ENCODE results near the gene OPTN. TPM values are rescaled to one million over a fixed set of nuclear protein-coding genes. Genes with fewer than 3 reads are reported as not detected.

Gene OPTN
- total RNA-seq, 1 donor from 2014 or later: 151 TPM

DNA sequence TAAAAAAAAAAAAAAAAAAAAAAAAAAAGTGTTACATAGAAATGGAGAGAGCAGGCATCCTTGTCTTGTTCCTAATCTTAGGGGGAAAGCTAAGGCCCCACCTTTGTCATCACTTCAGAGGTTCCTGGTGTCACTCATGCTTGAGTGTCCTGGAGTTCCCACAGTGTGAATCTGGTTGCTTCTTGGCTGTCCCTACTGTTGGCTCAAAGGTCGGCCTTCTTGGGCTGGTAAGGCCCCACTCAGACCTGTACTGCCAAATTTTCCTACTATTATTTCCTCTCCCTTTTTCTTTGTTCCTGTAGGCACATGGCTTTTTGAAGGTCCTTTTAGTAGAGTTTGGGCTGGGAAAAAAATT is 21.5 kb downstream of the OPTN start:
- H3K27ac Mint-ChIP-seq (ENCODE audit: unreplicated experiment): no peak overlapping the region
- H3K4me3 Mint-ChIP-seq (ENCODE audit: unreplicated experiment): no peak overlapping the region
- peaks cover 67% of the 10 kb centered on the region for H3K36me3 Mint-ChIP-seq (ENCODE audit: low read depth)

DNA sequence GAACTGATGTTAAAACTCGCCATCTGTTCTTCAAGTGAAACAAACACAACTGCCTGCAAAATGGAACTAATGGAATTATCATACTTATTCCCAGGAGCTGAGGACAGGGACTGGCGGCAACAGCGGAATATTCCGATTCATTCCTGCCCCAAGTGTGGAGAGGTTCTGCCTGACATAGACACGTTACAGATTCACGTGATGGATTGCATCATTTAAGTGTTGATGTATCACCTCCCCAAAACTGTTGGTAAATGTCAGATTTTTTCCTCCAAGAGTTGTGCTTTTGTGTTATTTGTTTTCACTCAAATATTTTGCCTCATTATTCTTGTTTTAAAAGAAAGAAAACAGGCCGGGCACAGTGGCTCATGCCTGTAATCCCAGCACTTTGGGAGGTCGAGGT is 36.7 kb downstream of the OPTN start:
- no peaks in the 10 kb centered on the region for H3K27me3 Mint-ChIP-seq (ENCODE audit: low read depth)
- H3K27ac Mint-ChIP-seq (ENCODE audit: unreplicated experiment): no peak overlapping the region
- H3K9me3 Mint-ChIP-seq (ENCODE audit: low read depth): no peaks in the 10 kb centered on the region
- peaks cover 57% of the 10 kb centered on the region for H3K36me3 Mint-ChIP-seq (ENCODE audit: low read depth)
- DNase-seq (ENCODE audit: low spot score): no peak
- no peak overlapping the region for H3K4me3 Mint-ChIP-seq (ENCODE audit: unreplicated experiment)
- H3K4me1 Mint-ChIP-seq (ENCODE audit: low read depth): no peaks in the 10 kb centered on the region
- TF ChIP-seq, protein P1, sequence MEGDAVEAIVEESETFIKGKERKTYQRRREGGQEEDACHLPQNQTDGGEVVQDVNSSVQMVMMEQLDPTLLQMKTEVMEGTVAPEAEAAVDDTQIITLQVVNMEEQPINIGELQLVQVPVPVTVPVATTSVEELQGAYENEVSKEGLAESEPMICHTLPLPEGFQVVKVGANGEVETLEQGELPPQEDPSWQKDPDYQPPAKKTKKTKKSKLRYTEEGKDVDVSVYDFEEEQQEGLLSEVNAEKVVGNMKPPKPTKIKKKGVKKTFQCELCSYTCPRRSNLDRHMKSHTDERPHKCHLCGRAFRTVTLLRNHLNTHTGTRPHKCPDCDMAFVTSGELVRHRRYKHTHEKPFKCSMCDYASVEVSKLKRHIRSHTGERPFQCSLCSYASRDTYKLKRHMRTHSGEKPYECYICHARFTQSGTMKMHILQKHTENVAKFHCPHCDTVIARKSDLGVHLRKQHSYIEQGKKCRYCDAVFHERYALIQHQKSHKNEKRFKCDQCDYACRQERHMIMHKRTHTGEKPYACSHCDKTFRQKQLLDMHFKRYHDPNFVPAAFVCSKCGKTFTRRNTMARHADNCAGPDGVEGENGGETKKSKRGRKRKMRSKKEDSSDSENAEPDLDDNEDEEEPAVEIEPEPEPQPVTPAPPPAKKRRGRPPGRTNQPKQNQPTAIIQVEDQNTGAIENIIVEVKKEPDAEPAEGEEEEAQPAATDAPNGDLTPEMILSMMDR (IDR thresholded peaks at IDR 0.05): no peak

More for the DNA sequence above, 21.5 kb downstream of the OPTN start:
- TF ChIP-seq, protein P1 (IDR thresholded peaks at IDR 0.05): no peak
- Mint-ChIP-seq H3K27me3 (ENCODE audit: low read depth) (no peaks in the 10 kb centered on the region), H3K4me1 (ENCODE audit: low read depth) (peaks cover 19% of the 10 kb centered on the region), H3K9me3 (ENCODE audit: low read depth) (no peaks in the 10 kb centered on the region)
- DNase-seq (ENCODE audit: low spot score): no peak

DNA sequence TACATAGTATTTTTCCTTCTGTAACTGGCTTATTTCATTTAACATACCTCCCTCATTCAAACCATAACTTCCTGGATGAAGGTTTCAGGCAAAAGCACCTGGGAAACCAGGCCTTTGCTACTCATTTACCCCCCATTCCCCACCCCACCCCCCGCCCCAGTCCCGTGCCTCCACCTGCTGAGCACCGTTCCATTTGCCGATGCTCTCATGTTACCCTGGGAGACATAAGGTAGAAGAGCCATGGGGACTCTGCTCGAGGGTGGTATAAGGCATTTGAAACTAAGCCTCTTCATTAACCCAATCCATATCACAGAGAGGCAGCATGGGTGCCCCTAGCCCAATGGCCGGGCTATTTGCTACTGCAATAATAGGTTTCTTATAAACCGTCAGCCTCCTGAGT is 39.2 kb downstream of the OPTN start:
- H3K36me3 Mint-ChIP-seq (ENCODE audit: low read depth): peaks cover 49% of the 10 kb centered on the region
- peaks cover 1% of the 10 kb centered on the region for H3K4me1 Mint-ChIP-seq (ENCODE audit: low read depth)
- TF ChIP-seq, protein P1 (IDR thresholded peaks at IDR 0.05): no peak
- H3K27ac Mint-ChIP-seq (ENCODE audit: unreplicated experiment): no peak overlapping the region
- H3K27me3 Mint-ChIP-seq (ENCODE audit: low read depth): no peaks in the 10 kb centered on the region
- no peak for DNase-seq (ENCODE audit: low spot score)
- no peak overlapping the region for H3K4me3 Mint-ChIP-seq (ENCODE audit: unreplicated experiment)
- H3K9me3 Mint-ChIP-seq (ENCODE audit: low read depth): peaks cover 1% of the 10 kb centered on the region

DNA sequence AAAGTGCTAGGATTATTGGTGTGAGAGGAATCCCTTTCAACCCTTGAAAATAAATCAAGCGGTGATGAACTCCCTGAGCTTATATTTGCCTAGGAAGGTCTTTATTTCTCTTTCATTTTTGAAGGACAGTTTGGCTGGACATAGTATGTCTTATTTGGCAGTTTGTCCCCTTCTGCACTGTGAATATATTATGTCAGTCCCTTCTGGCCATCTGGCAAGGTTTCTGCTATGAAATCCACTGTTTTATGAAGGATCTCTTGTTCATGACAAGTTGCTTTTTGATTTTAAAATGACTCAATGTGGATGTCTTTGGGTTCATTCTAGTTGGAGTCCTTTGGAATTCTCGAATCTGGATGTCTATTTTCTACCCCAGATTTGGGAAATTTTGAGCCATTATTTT is 39.7 kb downstream of the OPTN start:
- Mint-ChIP-seq H3K27ac (ENCODE audit: unreplicated experiment) (no peak overlapping the region), H3K27me3 (ENCODE audit: low read depth) (no peaks in the 10 kb centered on the region), H3K4me1 (ENCODE audit: low read depth) (peaks cover 4% of the 10 kb centered on the region), H3K9me3 (ENCODE audit: low read depth) (peaks cover 6% of the 10 kb centered on the region), H3K36me3 (ENCODE audit: low read depth) (peaks cover 51% of the 10 kb centered on the region), H3K4me3 (ENCODE audit: unreplicated experiment) (no peak overlapping the region)
- DNase-seq (ENCODE audit: low spot score): no peak
- TF ChIP-seq, protein P1 (IDR thresholded peaks at IDR 0.05): no peak

DNA sequence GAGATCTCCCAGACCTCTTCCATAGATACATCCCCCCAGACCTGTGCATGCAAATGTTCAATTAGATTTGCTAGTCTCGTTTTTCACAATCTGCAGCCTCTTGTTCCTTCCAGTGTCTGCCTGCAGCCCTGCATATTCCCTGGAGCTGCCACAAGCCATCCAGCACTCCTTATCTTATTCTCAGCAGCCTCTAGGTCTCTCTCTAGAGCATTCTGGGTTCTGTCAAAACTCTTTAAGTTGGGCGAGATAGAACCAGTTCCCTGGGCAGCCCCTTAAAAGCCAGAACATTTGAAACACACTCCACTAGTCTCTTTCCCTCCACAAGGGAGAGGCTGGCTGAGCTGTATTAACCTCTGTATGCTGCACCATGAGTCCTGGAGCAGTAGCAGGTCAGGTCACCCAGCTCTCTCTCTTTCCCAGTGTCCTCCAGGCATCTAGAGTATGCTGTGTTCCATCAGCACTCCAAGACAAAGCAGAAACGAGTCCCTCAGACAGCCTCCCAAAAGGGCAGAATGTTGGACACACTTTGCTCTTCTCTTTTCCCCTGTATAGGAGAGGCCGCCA is 40.7 kb downstream of the OPTN start:
- peaks cover 4% of the 10 kb centered on the region for H3K4me1 Mint-ChIP-seq (ENCODE audit: low read depth)
- DNase-seq (ENCODE audit: low spot score): no peak
- H3K36me3 Mint-ChIP-seq (ENCODE audit: low read depth): peaks cover 50% of the 10 kb centered on the region
- TF ChIP-seq, protein P1 (IDR thresholded peaks at IDR 0.05): no peak
- H3K27ac Mint-ChIP-seq (ENCODE audit: unreplicated experiment): no peak overlapping the region
- no peaks in the 10 kb centered on the region for H3K27me3 Mint-ChIP-seq (ENCODE audit: low read depth)
- H3K4me3 Mint-ChIP-seq (ENCODE audit: unreplicated experiment): no peak overlapping the region
- peaks cover 13% of the 10 kb centered on the region for H3K9me3 Mint-ChIP-seq (ENCODE audit: low read depth)
